H9 (cell line): ENCODE results near the gene ZNF467. TPM values are rescaled to one million over a fixed set of nuclear protein-coding genes. Genes with fewer than 3 reads are reported as not detected.

ENCODE experiments used
- DNase-seq: peaks from one replicate; pipeline ENCODE4 v3.0.0-alpha.2; 2017
- H2AFZ ChIP-seq: one replicate; pipeline ENCODE4 v1.6.1; 2013; ENCODE audit warnings: mild to moderate bottlenecking, low read length, control low read depth, moderate library complexity
- H2AK5ac ChIP-seq: 2 replicates; pipeline ENCODE4 v1.6.1; 2013; ENCODE audit warnings: low read length, control low read depth, mixed read lengths; ENCODE audit not compliant: insufficient read length
- H2BK120ac ChIP-seq: one replicate; pipeline ENCODE4 v1.6.1; 2013; ENCODE audit warnings: low read depth, mild to moderate bottlenecking, low read length, control low read depth, inconsistent platforms; ENCODE audit not compliant: poor library complexity, severe bottlenecking
- H2BK12ac ChIP-seq: 2 replicates; pipeline ENCODE4 v1.6.1; 2013; ENCODE audit warnings: low read length, control low read depth, mixed read lengths, low read depth; ENCODE audit not compliant: insufficient read length
- H2BK15ac ChIP-seq: 2 replicates; pipeline ENCODE4 v1.6.1; 2013; ENCODE audit warnings: low read depth, low read length, control low read depth
- H2BK20ac ChIP-seq: one replicate; pipeline ENCODE4 v1.6.1; 2013; ENCODE audit warnings: low read depth, mild to moderate bottlenecking, low read length, control low read depth, inconsistent platforms; ENCODE audit not compliant: poor library complexity, severe bottlenecking
- H2BK5ac ChIP-seq: 2 replicates; pipeline ENCODE4 v1.6.1; 2013; ENCODE audit warnings: low read length, control low read depth, mixed read lengths; ENCODE audit not compliant: insufficient read length
- H3K14ac ChIP-seq: 2 replicates; pipeline ENCODE4 v1.6.1; 2013; ENCODE audit warnings: low read length, control low read depth; ENCODE audit not compliant: insufficient read depth
- H3K18ac ChIP-seq: 2 replicates; pipeline ENCODE4 v1.6.1; 2013; ENCODE audit warnings: low read depth, mild to moderate bottlenecking, mixed read lengths, low read length, control low read depth; ENCODE audit not compliant: insufficient read length
- H3K23ac ChIP-seq: 2 replicates; pipeline ENCODE4 v1.6.1; 2013; ENCODE audit warnings: low read length, control low read depth, mixed read lengths, low read depth; ENCODE audit not compliant: insufficient read length
- H3K23me2 ChIP-seq: 2 replicates; pipeline ENCODE4 v1.6.1; 2013; ENCODE audit warnings: low read depth, mild to moderate bottlenecking, mixed read lengths, low read length, control low read depth; ENCODE audit not compliant: insufficient read length, poor library complexity, severe bottlenecking
- H3K27ac ChIP-seq: 2 replicates; pipeline ENCODE4 v1.5.1; 2013; ENCODE audit warnings: low read length, control low read depth, mixed read lengths, low read depth; ENCODE audit not compliant: insufficient read length
- H3K27me3 ChIP-seq: 2 replicates; pipeline ENCODE4 v1.6.1; 2013; ENCODE audit warnings: low read length, control low read depth, inconsistent platforms; ENCODE audit not compliant: insufficient read depth
- H3K4ac ChIP-seq: 2 replicates; pipeline ENCODE4 v1.6.1; 2013; ENCODE audit warnings: low read depth, mild to moderate bottlenecking, control low read depth, inconsistent platforms, low read length, moderate library complexity
- H3K4me1 ChIP-seq: 2 replicates; pipeline ENCODE4 v1.6.1; 2013; ENCODE audit warnings: low read length, control low read depth, inconsistent platforms; ENCODE audit not compliant: insufficient read depth
- H3K4me2 ChIP-seq: 2 replicates; pipeline ENCODE4 v1.6.1; 2013; ENCODE audit warnings: low read length, control low read depth, mixed read lengths; ENCODE audit not compliant: insufficient read length, insufficient read depth
- H3K56ac ChIP-seq: 2 replicates; pipeline ENCODE4 v1.6.1; 2013; ENCODE audit warnings: low read depth, mild to moderate bottlenecking, mixed read lengths, low read length, control low read depth; ENCODE audit not compliant: insufficient read length
- H3K79me1 ChIP-seq: 2 replicates; pipeline ENCODE4 v1.6.1; 2013; ENCODE audit warnings: low read depth, mild to moderate bottlenecking, moderate library complexity, low read length, control low read depth, inconsistent platforms; ENCODE audit not compliant: insufficient read depth, poor library complexity, severe bottlenecking
- H3K79me2 ChIP-seq: 2 replicates; pipeline ENCODE4 v1.6.1; 2013; ENCODE audit warnings: low read length, control low read depth, inconsistent platforms; ENCODE audit not compliant: insufficient read depth
- H3K9ac ChIP-seq: 2 replicates; pipeline ENCODE4 v1.6.1; 2013; ENCODE audit warnings: low read length, control low read depth, mixed read lengths; ENCODE audit not compliant: insufficient read length; ENCODE audit errors: extremely low read depth
- H3K9me3 ChIP-seq: one replicate; pipeline ENCODE4 v1.6.1; 2013; ENCODE audit warnings: low read depth, low read length, inconsistent platforms; ENCODE audit not compliant: control insufficient read depth
- H3T11ph ChIP-seq: one replicate; pipeline ENCODE4 v1.6.1; 2013; ENCODE audit warnings: mild to moderate bottlenecking, low read length, control low read depth, inconsistent platforms
- H4K20me1 ChIP-seq: one replicate; pipeline ENCODE4 v1.6.1; 2013; ENCODE audit not compliant: control insufficient read depth, insufficient read length, insufficient read depth
- H4K5ac ChIP-seq: 2 replicates; pipeline ENCODE4 v1.6.1; 2013; ENCODE audit warnings: low read depth, mild to moderate bottlenecking, mixed read lengths, low read length, control low read depth; ENCODE audit not compliant: insufficient read length
- H4K8ac ChIP-seq: replicated peaks from 2 replicates; pipeline ENCODE4 v1.6.1; 2013; ENCODE audit warnings: low read length, control low read depth, mixed read lengths, low read depth; ENCODE audit not compliant: insufficient read length
- H4K91ac ChIP-seq: 2 replicates; pipeline ENCODE4 v1.6.1; 2013; ENCODE audit warnings: low read depth, mild to moderate bottlenecking, moderate library complexity, mixed read lengths, low read length, control low read depth; ENCODE audit not compliant: insufficient read length
- H3K27ac Mint-ChIP-seq, 3 experiments: 2 replicates in 2 of 3; 3 replicates in 1 of 3; pipeline ENCODE4 v1.8.0; 2020 to 2021; ENCODE audit warnings: mixed read lengths in 3 of 3, mild to moderate bottlenecking in 1 of 3, moderate library complexity in 1 of 3
- H3K27me3 Mint-ChIP-seq: 2 replicates; pipeline ENCODE4 v1.8.0; 2021; ENCODE audit warnings: low read depth, mild to moderate bottlenecking, moderate library complexity, mixed read lengths
- H3K36me3 Mint-ChIP-seq, 3 experiments: 2 replicates in 2 of 3; 3 replicates in 1 of 3; pipeline ENCODE4 v1.8.0; 2020 to 2021; ENCODE audit warnings: low read depth in 3 of 3, mixed read lengths in 3 of 3; ENCODE audit not compliant: insufficient read depth in 1 of 3
- H3K4me1 Mint-ChIP-seq, 2 experiments: 2 replicates each; pipeline ENCODE4 v1.8.0; 2020; ENCODE audit warnings: mixed read lengths in 2 of 2
- H3K4me3 Mint-ChIP-seq, 2 experiments: 2 replicates in 1 of 2; 3 replicates in 1 of 2; pipeline ENCODE4 v1.8.0; 2020 to 2021; ENCODE audit warnings: mild to moderate bottlenecking in 2 of 2, mixed read lengths in 2 of 2, moderate library complexity in 1 of 2
- H3K9me3 Mint-ChIP-seq, 2 experiments: 2 replicates in 1 of 2; 3 replicates in 1 of 2; pipeline ENCODE4 v1.8.0; 2020; ENCODE audit warnings: mild to moderate bottlenecking in 2 of 2, mixed read lengths in 2 of 2, moderate library complexity in 1 of 2
- WGBS: extraction: QIAGEN DNeasy Blood & Tissue Kit; methylation state at CpG from one replicate; pipeline ENCODE4 v1.1.7; 2013; ENCODE audit warnings: missing lambda C conversion rate, low lambda C conversion rate, mixed read lengths; ENCODE audit not compliant: insufficient read length; ENCODE audit errors: extremely low coverage; 5-methylcytosine and 5-hydroxymethylcytosine counted together
- total RNA-seq: library from RNA; stranded (reverse); gene quantifications from 2 replicates; pipeline ENCODE4 v1.2.1, GENCODE V29; 2021
- TF ChIP-seq, protein P1 (sequence below): fragments of 200-600 bp; sonication (generic); conservative IDR thresholded peaks from 3 replicates; pipeline ENCODE4 v1.8.0; 2021; ENCODE audit warnings: antibody characterized with exemption, mild to moderate bottlenecking

Gene ZNF467
- total RNA-seq, 1 experiment from 2014 or later = 0.31 TPM

DNA sequence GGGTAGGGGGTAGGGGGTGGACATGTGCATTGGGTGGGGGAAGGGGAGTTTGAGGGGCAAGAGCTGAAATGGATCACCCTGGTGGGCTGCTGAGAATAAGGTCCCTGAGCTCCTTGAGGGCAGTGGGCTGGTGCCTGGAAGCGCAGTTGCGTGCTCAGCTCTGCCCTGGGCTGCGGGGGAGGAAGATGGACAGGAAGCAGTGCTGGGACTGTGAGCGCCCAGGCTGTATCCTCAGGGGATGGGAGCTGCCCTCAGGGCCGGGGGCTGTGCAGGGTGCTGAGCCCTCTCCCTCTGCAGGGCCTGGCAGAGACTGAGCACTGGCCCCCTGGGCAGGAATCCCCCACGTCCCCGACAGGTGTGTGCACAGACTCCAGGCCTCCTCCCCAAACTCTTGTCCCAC, 24.4 kb upstream of the ZNF467 start:
- Histone ChIP-seq H3K14ac (no peak overlapping the region), H2BK15ac (no peak overlapping the region), H2BK12ac (no peak overlapping the region), H3K79me1 (no peaks in the 10 kb centered on the region), H2BK20ac (no peak overlapping the region), H3K4me1 (no peaks in the 10 kb centered on the region), H2AK5ac (no peak overlapping the region), H3K9ac (no peak overlapping the region), H3K23ac (no peak overlapping the region), H2AFZ (no peak overlapping the region), H2BK5ac (no peak overlapping the region), H4K20me1 (no peaks in the 10 kb centered on the region), H2BK120ac (no peak overlapping the region), H3K23me2 (no peaks in the 10 kb centered on the region), H4K91ac (no peak overlapping the region), H3K9me3 (no peaks in the 10 kb centered on the region), H3K18ac (no peak overlapping the region), H3K4ac (no peak overlapping the region), H3K27ac (no peak overlapping the region), H4K8ac (no peak overlapping the region), H4K5ac (no peak overlapping the region), H3K4me2 (no peak overlapping the region), H3K79me2 (no peaks in the 10 kb centered on the region), H3K27me3 (no peaks in the 10 kb centered on the region), H3K56ac (no peak overlapping the region), H3T11ph (no peak overlapping the region)
- Mint-ChIP-seq H3K4me3 (no peak overlapping the region), H3K27me3 (peaks cover 22% of the 10 kb centered on the region), H3K4me1 (peaks cover 0 to 13% of the 10 kb centered on the region in 2 experiments), H3K27ac (no peak overlapping the region), H3K9me3 (no peaks in the 10 kb centered on the region), H3K36me3 (no peaks in the 10 kb centered on the region)
- WGBS = no CpG with 5 or more reads among the region's 7 CpGs
- TF ChIP-seq, protein P1, sequence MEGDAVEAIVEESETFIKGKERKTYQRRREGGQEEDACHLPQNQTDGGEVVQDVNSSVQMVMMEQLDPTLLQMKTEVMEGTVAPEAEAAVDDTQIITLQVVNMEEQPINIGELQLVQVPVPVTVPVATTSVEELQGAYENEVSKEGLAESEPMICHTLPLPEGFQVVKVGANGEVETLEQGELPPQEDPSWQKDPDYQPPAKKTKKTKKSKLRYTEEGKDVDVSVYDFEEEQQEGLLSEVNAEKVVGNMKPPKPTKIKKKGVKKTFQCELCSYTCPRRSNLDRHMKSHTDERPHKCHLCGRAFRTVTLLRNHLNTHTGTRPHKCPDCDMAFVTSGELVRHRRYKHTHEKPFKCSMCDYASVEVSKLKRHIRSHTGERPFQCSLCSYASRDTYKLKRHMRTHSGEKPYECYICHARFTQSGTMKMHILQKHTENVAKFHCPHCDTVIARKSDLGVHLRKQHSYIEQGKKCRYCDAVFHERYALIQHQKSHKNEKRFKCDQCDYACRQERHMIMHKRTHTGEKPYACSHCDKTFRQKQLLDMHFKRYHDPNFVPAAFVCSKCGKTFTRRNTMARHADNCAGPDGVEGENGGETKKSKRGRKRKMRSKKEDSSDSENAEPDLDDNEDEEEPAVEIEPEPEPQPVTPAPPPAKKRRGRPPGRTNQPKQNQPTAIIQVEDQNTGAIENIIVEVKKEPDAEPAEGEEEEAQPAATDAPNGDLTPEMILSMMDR = no peak
- DNase-seq = no peak
